Esophagus (tissue), 2 donors: ENCODE data around the gene TKTL1. TPM values are rescaled to one million over a fixed set of nuclear protein-coding genes. Genes with fewer than 3 reads are reported as not detected.

Experiments
- H3K27ac ChIP-seq, 2 donors: one replicate each; pipeline ENCODE4 v1.5.1; 2013; ENCODE audit warnings: low read depth in 2 of 2, mild to moderate bottlenecking in 2 of 2, inconsistent platforms in 1 of 2, low read length in 1 of 2, moderate library complexity in 1 of 2
- H3K27me3 ChIP-seq, 2 donors: one replicate each; pipeline ENCODE4 v1.6.1; 2013; ENCODE audit warnings: low read length in 2 of 2, control low read depth in 1 of 2, mild to moderate bottlenecking in 1 of 2; ENCODE audit not compliant: insufficient read depth in 2 of 2, control insufficient read depth in 1 of 2
- H3K36me3 ChIP-seq, 2 donors: one replicate each; pipeline ENCODE4 v1.6.1; 2013; ENCODE audit warnings: low read length in 1 of 2; ENCODE audit not compliant: control insufficient read depth in 2 of 2, insufficient read depth in 2 of 2
- H3K4me1 ChIP-seq, 2 donors: one replicate each; pipeline ENCODE4 v1.6.1; 2013; ENCODE audit warnings: low read length in 1 of 2; ENCODE audit not compliant: control insufficient read depth in 2 of 2, insufficient read depth in 2 of 2
- H3K4me3 ChIP-seq, 2 donors: one replicate each; pipeline ENCODE4 v1.5.1; 2013; ENCODE audit warnings: low read length in 2 of 2, mild to moderate bottlenecking in 2 of 2, low read depth in 1 of 2, moderate library complexity in 1 of 2
- H3K9me3 ChIP-seq, 2 donors: one replicate each; pipeline ENCODE4 v1.6.1; 2013; ENCODE audit warnings: mild to moderate bottlenecking in 2 of 2, low read depth in 1 of 2, low read length in 1 of 2, moderate library complexity in 1 of 2; ENCODE audit not compliant: control insufficient read depth in 2 of 2, insufficient read depth in 1 of 2
- WGBS, 2 donors: extraction: QIAGEN DNeasy Blood & Tissue Kit; methylation state at CpG; one replicate each; pipeline ENCODE4 v1.1.7; 2013; 5-methylcytosine and 5-hydroxymethylcytosine counted together
- polyA plus RNA-seq, 2 donors: library from polyadenylated mRNA; stranded (reverse); fragments of 200-250 nt; gene quantifications; one replicate each; pipeline ENCODE4 v1.2.3, GENCODE V29; 2013
- donor health status: healthy with polysubstance abuse.
- donor health status: Bipolar disorder and iron deficiency.

Gene TKTL1
- polyA plus RNA-seq, 2 donors = not detected

- Histone ChIP-seq H3K4me3 (no peak overlapping the region), H3K9me3 (peaks cover 0 to 2% of the 10 kb centered on the region in 2 donors), H3K27ac (peak overlapping the region; percentile 54 to 86), H3K27me3 (no peaks in the 10 kb centered on the region), H3K4me1 (peaks cover 0 to 9% of the 10 kb centered on the region in 2 donors), H3K36me3 (peaks cover 0 to 59% of the 10 kb centered on the region in 2 donors)
- 75 to 82% methylated on average over 30 to 32 of the region's 32 CpGs for WGBS, 2 donors
These were observed 70.5 kb downstream of the TKTL1 start for GRCh38 chrX:154365997-154366665.

- H3K4me1 ChIP-seq = peaks cover 0 to 9% of the 10 kb centered on the region in 2 donors
- H3K27me3 ChIP-seq = no peaks in the 10 kb centered on the region
- H3K27ac ChIP-seq = peak overlapping the region; percentile 63 to 86
- H3K36me3 ChIP-seq = peaks cover 0 to 54% of the 10 kb centered on the region in 2 donors
- H3K4me3 ChIP-seq = no peak overlapping the region
- WGBS, 2 donors = 53 to 83% methylated on average over 11 of the region's 11 CpGs
- peaks cover 0 to 6% of the 10 kb centered on the region in 2 donors for H3K9me3 ChIP-seq
These were observed 71.1 kb downstream of the TKTL1 start for GRCh38 chrX:154366666-154367055.

- H3K4me3 ChIP-seq = no peak overlapping the region
- H3K27ac ChIP-seq = peak overlapping the region; percentile 86 to 94
- H3K4me1 ChIP-seq = peaks cover 0 to 14% of the 10 kb centered on the region in 2 donors
- no peaks in the 10 kb centered on the region for H3K27me3 ChIP-seq
- WGBS, 2 donors = 69 to 82% methylated on average over 31 of the region's 31 CpGs
- peaks cover 0 to 44% of the 10 kb centered on the region in 2 donors for H3K36me3 ChIP-seq
- H3K9me3 ChIP-seq = peaks cover 0 to 6% of the 10 kb centered on the region in 2 donors
These were observed 72.1 kb downstream of the TKTL1 start for GRCh38 chrX:154367474-154368308.

- H3K36me3 ChIP-seq = peaks cover 0 to 40% of the 10 kb centered on the region in 2 donors
- no peaks in the 10 kb centered on the region for H3K27me3 ChIP-seq
- peak overlapping the region; percentile 86 to 94 for H3K27ac ChIP-seq
- 4 to 27% methylated on average over 15 to 16 of the region's 16 CpGs for WGBS, 2 donors
- H3K4me1 ChIP-seq = peaks cover 0 to 14% of the 10 kb centered on the region in 2 donors
- H3K9me3 ChIP-seq = peaks cover 0 to 6% of the 10 kb centered on the region in 2 donors
- peak overlapping the region; percentile 46 to 57 for H3K4me3 ChIP-seq
These were observed 73.2 kb downstream of the TKTL1 start for GRCh38 chrX:154368630-154369448.

GRCh38 chrX:154369449-154370299 lies 74.1 kb downstream of the TKTL1 start:
- H3K4me1 ChIP-seq = peaks cover 0 to 14% of the 10 kb centered on the region in 2 donors
- 3 to 37% methylated on average over 13 of the region's 13 CpGs for WGBS, 2 donors
- H3K27me3 ChIP-seq = no peaks in the 10 kb centered on the region
- peaks cover 0 to 6% of the 10 kb centered on the region in 2 donors for H3K9me3 ChIP-seq
- H3K4me3 ChIP-seq = peak overlapping the region; percentile 57 to 75
- peaks cover 0 to 32% of the 10 kb centered on the region in 2 donors for H3K36me3 ChIP-seq
- H3K27ac ChIP-seq = peak overlapping the region; percentile 90 to 94

- H3K36me3 ChIP-seq = peaks cover 0 to 25% of the 10 kb centered on the region in 2 donors
- no peaks in the 10 kb centered on the region for H3K27me3 ChIP-seq
- 0 to 18% methylated on average over 61 to 63 of the region's 63 CpGs for WGBS, 2 donors
- H3K9me3 ChIP-seq = peaks cover 0 to 8% of the 10 kb centered on the region in 2 donors
- peaks cover 0 to 14% of the 10 kb centered on the region in 2 donors for H3K4me1 ChIP-seq
- peak overlapping the region; percentile 57 to 75 for H3K4me3 ChIP-seq
- peak overlapping the region; percentile 90 to 94 for H3K27ac ChIP-seq
These were observed 74.9 kb downstream of the TKTL1 start for GRCh38 chrX:154370300-154371016.

- Histone ChIP-seq H3K4me1 (peaks cover 0 to 14% of the 10 kb centered on the region in 2 donors), H3K4me3 (peak overlapping the region; percentile 57 to 75), H3K9me3 (peaks cover 0 to 8% of the 10 kb centered on the region in 2 donors), H3K27me3 (no peaks in the 10 kb centered on the region), H3K27ac (peak overlapping the region; percentile 90 to 94), H3K36me3 (peaks cover 0 to 19% of the 10 kb centered on the region in 2 donors)
- 0 to 20% methylated on average over 54 to 77 of the region's 77 CpGs for WGBS, 2 donors
These were observed 75.6 kb downstream of the TKTL1 start for GRCh38 chrX:154371017-154371788.
